Uterus (tissue), 2 donors: ENCODE results near the gene FAM200C.

Experiments used
- POLR2A ChIP-seq, 2 donors: fragments of 450-650 bp; IDR thresholded peaks; one replicate each; pipeline ENCODE4 v1.6.1; 2016; ENCODE audit warnings: antibody characterized with exemption in 2 of 2, mild to moderate bottlenecking in 1 of 2, moderate library complexity in 1 of 2
- TF ChIP-seq, protein P1 (sequence below), 4 experiments: fragments of 200-600 bp in 2 of 4; fragments of 450-650 bp in 2 of 4; sonication (generic) in 2 of 4; IDR thresholded peaks; one replicate each; pipeline ENCODE4 v1.5.1; 2016 to 2019; ENCODE audit warnings: antibody characterized with exemption in 4 of 4, mild to moderate bottlenecking in 2 of 4, moderate library complexity in 1 of 4

DNA sequence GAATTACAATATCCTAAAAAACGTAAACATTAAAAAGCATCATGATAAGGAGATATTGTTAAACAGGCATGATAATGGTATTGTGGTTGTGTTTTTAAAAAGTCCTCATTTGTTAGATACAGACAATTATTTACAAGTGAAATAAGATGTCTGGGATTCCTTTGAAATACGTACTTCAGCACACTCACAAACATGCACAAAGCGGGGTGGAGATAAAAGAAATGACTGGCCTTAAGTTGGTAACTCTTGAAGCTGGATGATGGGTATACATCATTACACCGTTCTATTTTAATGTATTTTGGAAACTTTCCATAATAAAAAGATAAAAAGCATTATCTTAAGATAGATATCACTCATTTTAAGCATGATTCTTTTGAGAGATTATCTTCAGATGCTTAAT, 1.0 kb downstream of the FAM200C start:
- TF ChIP-seq, protein P1, sequence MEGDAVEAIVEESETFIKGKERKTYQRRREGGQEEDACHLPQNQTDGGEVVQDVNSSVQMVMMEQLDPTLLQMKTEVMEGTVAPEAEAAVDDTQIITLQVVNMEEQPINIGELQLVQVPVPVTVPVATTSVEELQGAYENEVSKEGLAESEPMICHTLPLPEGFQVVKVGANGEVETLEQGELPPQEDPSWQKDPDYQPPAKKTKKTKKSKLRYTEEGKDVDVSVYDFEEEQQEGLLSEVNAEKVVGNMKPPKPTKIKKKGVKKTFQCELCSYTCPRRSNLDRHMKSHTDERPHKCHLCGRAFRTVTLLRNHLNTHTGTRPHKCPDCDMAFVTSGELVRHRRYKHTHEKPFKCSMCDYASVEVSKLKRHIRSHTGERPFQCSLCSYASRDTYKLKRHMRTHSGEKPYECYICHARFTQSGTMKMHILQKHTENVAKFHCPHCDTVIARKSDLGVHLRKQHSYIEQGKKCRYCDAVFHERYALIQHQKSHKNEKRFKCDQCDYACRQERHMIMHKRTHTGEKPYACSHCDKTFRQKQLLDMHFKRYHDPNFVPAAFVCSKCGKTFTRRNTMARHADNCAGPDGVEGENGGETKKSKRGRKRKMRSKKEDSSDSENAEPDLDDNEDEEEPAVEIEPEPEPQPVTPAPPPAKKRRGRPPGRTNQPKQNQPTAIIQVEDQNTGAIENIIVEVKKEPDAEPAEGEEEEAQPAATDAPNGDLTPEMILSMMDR (IDR thresholded peaks at IDR 0.05) = no peak
- no peak for TF ChIP-seq POLR2A (IDR thresholded peaks at IDR 0.05)
